ES-I3 (cell line): ENCODE data around the gene DHRS11.
"Not testable (repeated sequence)": the region's sequence is repeated elsewhere in the genome, so short reads cannot be mapped to it uniquely, and the experiment has no call there.

Experiments
- H3K36me3 ChIP-seq: 2 replicates; pipeline ENCODE4 v1.6.1; 2013; ENCODE audit warnings: mild to moderate bottlenecking, low read length, control low read depth, moderate library complexity; ENCODE audit not compliant: insufficient read depth
- H3K4me1 ChIP-seq: 2 replicates; pipeline ENCODE4 v1.6.1; 2013; ENCODE audit warnings: mild to moderate bottlenecking, control low read depth, low read length; ENCODE audit not compliant: insufficient read depth
- H3K9ac ChIP-seq: 2 replicates; pipeline ENCODE4 v1.6.1; 2013; ENCODE audit warnings: low read depth, mild to moderate bottlenecking, low read length, moderate library complexity
- H3K9me3 ChIP-seq: 2 replicates; pipeline ENCODE4 v1.6.1; 2013; ENCODE audit warnings: mild to moderate bottlenecking, low read length, moderate library complexity; ENCODE audit not compliant: control insufficient read depth, insufficient read depth

The DHRS11 gene

DNA sequence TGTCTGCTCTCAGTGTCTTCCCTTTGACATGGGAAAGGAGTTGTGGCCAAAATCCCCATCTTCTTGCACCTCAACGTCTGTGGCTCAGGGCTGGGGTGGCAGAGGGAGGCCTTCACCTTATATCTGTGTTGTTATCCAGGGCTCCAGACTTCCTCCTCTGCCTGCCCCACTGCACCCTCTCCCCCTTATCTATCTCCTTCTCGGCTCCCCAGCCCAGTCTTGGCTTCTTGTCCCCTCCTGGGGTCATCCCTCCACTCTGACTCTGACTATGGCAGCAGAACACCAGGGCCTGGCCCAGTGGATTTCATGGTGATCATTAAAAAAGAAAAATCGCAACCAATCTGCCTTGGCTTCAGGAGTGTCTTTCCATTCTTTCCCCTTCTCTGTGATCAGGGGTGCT, 8.8 kb downstream of the DHRS11 start:
- Histone ChIP-seq H3K9me3 (no peaks in the 10 kb centered on the region), H3K4me1 (peaks cover 16% of the 10 kb centered on the region), H3K9ac (peak overlapping the region; percentile 86), H3K36me3 (no peaks in the 10 kb centered on the region; the same call in 1 of the 2 replicates)

GRCh38 chr17:36600936-36601302, 9.2 kb downstream of the DHRS11 start:
- Histone ChIP-seq H3K9ac (peak overlapping the region; percentile 86), H3K4me1 (peaks cover 16% of the 10 kb centered on the region), H3K36me3 (no peaks in the 10 kb centered on the region; the same call in 1 of the 2 replicates), H3K9me3 (no peaks in the 10 kb centered on the region)

- no peaks in the 10 kb centered on the region; the same call in 1 of the 2 replicates for H3K36me3 ChIP-seq
- H3K9me3 ChIP-seq: no peaks in the 10 kb centered on the region
- H3K9ac ChIP-seq: peak within 1 kb of the TSS; percentile 86
- H3K4me1 ChIP-seq: peaks cover 16% of the 10 kb centered on the region
These were observed 9.8 kb downstream of the DHRS11 start, which contains the start of gene MRM1 for GRCh38 chr17:36601303-36602029. Gene MRM1, plus strand, starts transcription at chr17:36601583. Its CDS starts 228 bp downstream, at chr17:36601811.

DNA sequence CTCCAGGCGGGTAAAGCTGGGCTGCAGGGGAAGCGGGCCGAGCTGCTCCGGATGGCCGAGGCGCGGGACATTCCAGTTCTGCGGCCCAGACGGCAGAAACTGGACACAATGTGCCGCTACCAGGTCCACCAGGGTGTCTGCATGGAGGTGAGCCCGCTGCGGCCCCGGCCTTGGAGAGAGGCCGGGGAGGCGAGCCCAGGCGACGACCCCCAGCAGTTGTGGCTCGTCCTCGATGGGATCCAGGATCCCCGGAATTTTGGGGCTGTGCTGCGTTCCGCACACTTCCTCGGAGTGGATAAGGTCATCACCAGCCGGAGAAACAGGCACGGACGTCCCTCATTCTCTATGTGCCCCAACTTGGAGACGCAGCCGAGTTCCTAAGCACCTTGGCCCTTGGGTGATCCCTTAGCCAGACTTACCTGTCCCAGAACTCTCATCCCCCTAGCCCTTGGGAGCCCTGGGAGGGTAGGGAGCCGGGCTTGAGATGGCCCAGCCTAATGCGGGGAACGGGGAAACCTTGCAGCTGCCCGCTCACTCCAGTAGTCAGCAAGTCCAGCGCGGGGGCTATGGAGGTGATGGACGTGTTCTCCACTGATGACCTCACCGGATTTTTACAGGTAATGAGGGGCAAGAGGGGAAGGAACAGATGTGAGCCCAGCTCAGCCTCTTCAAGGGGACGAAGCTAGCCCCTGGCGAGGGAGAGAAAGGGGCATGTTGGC, 10.5 kb downstream of the DHRS11 start:
- Histone ChIP-seq H3K36me3 (no peaks in the 10 kb centered on the region), H3K4me1 (peaks cover 16% of the 10 kb centered on the region), H3K9ac (peak overlapping the region; percentile 86)

GRCh38 chr17:36602924-36603384, 11.3 kb downstream of the DHRS11 start:
- H3K4me1 ChIP-seq: peaks cover 16% of the 10 kb centered on the region
- H3K9ac ChIP-seq: peak overlapping the region; percentile 86
- no peaks in the 10 kb centered on the region for H3K36me3 ChIP-seq
- H3K9me3 ChIP-seq: no peaks in the 10 kb centered on the region

More for the DNA sequence above, 10.5 kb downstream of the DHRS11 start:
- H3K9me3 ChIP-seq: no peaks in the 10 kb centered on the region

- not testable (repeated sequence) for H3K36me3 ChIP-seq, H3K9ac ChIP-seq
- peaks cover 15% of the 10 kb centered on the region for H3K4me1 ChIP-seq
These were observed 13.3 kb downstream of the DHRS11 start for GRCh38 chr17:36605028-36605427.

DNA sequence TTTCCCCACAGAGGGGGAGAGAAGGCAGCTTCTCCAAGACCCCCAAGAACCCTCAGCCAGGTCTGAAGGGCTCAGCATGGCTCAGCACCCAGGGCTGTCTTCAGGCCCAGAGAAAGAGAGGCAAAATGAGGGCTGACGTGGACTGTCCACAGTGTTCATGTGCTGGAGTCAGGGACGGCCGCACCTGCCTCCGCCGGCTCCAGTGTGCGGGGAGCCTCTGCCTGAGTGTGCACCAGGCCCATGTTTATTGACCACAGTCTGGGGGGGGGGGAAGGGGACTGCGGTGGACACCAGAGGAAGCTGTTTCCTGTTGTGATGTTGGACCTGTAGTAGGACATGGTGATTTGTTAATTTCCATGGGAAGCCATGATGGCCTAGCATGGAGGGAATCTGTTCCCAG, 16.6 kb downstream of the DHRS11 start:
- Histone ChIP-seq H3K36me3 (no peaks in the 10 kb centered on the region), H3K4me1 (peaks cover 6% of the 10 kb centered on the region), H3K9ac (no peak overlapping the region), H3K9me3 (no peaks in the 10 kb centered on the region)

More at GRCh38 chr17:36605028-36605427, 13.3 kb downstream of the DHRS11 start:
- not testable (repeated sequence) for H3K9me3 ChIP-seq

- Histone ChIP-seq H3K9me3 (no peaks in the 10 kb centered on the region), H3K9ac (no peak overlapping the region), H3K36me3 (no peaks in the 10 kb centered on the region), H3K4me1 (peaks cover 7% of the 10 kb centered on the region)
These were observed 17.3 kb downstream of the DHRS11 start for GRCh38 chr17:36608794-36609497.

GRCh38 chr17:36609498-36609862, 17.8 kb downstream of the DHRS11 start:
- H3K4me1 ChIP-seq: peaks cover 6% of the 10 kb centered on the region; the same call in 1 of the 2 replicates
- no peaks in the 10 kb centered on the region for H3K9me3 ChIP-seq
- no peak overlapping the region for H3K9ac ChIP-seq
- no peaks in the 10 kb centered on the region for H3K36me3 ChIP-seq

DNA sequence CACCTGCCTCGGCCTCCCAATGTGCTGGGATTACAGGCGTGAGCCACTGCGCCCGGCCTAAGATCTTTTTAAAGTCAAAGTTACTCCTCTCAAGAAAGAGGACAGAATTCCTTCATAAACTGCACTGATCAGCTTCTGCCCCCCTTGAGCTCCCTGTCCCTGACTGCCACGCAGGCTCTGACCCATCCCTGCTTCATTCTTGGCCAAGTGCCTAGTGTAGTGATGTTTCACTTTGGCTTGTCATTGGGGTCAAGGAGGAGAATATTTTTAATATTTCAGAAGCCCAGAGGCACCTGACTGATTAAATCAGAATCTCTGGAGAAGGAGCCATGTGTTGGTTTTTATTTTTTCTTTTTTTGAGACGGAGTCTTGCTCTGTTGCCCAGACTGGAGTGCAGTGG, 18.8 kb downstream of the DHRS11 start:
- Histone ChIP-seq H3K9me3 (no peaks in the 10 kb centered on the region), H3K4me1 (peaks cover 11% of the 10 kb centered on the region; the same call in 1 of the 2 replicates), H3K9ac (no peak overlapping the region), H3K36me3 (no peaks in the 10 kb centered on the region)

DNA sequence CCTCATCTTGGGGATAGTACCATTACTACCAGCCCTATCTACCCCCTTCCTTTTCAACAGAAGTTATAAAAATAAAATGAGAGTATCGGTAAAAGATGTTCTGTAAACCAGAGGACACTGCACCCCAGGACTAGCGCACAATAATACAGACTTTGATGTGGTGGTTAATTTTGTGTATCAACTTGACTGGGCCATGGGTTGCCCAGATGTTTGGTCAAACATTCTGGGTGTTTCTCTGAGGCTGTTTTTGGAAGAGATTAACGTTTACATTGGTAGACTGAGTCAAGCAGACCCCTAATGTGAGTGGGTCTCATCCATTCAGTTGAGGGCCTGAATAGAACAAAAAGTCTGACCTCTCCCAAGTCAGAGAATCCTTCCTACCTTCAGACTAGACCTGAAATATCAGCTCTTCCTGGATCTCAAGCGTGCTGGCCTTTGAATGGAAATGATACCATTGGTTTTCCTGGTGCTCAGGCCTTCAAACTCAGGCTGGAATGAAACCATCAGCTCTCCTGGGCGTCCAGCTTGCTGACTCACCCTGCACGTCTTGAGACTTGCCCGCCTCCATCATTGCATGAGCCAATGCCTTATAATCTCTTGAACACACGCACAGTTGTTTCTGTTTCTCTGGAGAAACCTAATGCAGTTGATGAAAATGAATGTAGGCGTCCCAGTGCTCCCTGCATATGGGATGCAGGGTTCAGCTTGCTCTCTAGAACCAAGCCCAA, 19.8 kb downstream of the DHRS11 start:
- Histone ChIP-seq H3K4me1 (peaks cover 11% of the 10 kb centered on the region; the same call in 1 of the 2 replicates), H3K9ac (no peak overlapping the region), H3K36me3 (no peaks in the 10 kb centered on the region), H3K9me3 (no peaks in the 10 kb centered on the region)

DNA sequence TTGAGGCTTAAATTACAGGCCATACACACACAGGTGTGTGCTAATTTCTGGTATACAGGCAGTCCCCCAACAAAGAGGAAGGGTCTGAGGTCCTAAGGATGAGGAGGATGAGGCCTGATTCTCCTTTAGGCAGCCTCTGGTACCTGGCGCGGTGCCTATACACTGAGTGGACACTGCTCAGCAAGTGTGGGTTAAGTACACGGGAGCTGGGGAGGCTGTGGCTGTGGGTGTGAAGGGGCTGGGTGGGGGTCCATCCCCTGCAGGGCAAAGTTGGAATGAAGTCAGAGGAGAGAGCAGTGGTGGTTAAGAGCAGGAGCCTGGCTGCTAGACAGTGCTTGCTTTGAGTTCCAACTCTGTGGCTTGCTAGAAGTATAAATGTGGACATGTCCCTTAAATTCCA, 20.6 kb downstream of the DHRS11 start:
- Histone ChIP-seq H3K36me3 (no peaks in the 10 kb centered on the region), H3K4me1 (peaks cover 11% of the 10 kb centered on the region; the same call in 1 of the 2 replicates), H3K9ac (no peak overlapping the region), H3K9me3 (no peaks in the 10 kb centered on the region)

GRCh38 chr17:36613155-36613554, 21.5 kb downstream of the DHRS11 start:
- H3K4me1 ChIP-seq: peaks cover 11% of the 10 kb centered on the region; the same call in 1 of the 2 replicates
- H3K9me3 ChIP-seq: no peaks in the 10 kb centered on the region
- H3K36me3 ChIP-seq: no peaks in the 10 kb centered on the region
- no peak overlapping the region for H3K9ac ChIP-seq

- no peak overlapping the region for H3K9ac ChIP-seq
- no peaks in the 10 kb centered on the region for H3K9me3 ChIP-seq
- no peaks in the 10 kb centered on the region for H3K36me3 ChIP-seq
- peaks cover 11% of the 10 kb centered on the region; the same call in 1 of the 2 replicates for H3K4me1 ChIP-seq
These were observed 22.4 kb downstream of the DHRS11 start for GRCh38 chr17:36614081-36614480.
